GM18517 (cell line): ENCODE data around the gene BET1.

Experiments
- ATAC-seq: cut with Tn5 transposase; IDR thresholded peaks from one replicate; pipeline ENCODE4 v1.9.1; 2021; ENCODE audit warnings: mild to moderate bottlenecking, moderate library complexity; ENCODE audit not compliant: unreplicated experiment

BET1 gene

GRCh38 chr7:93960986-93961385 is 43.2 kb downstream of the BET1 start:
- no peak for ATAC-seq

- ATAC-seq: no peak
Observed at GRCh38 chr7:93958651-93959050, 45.5 kb downstream of the BET1 start.

GRCh38 chr7:93958216-93958615 is 45.9 kb downstream of the BET1 start:
- no peak for ATAC-seq

- ATAC-seq: no peak
Observed at GRCh38 chr7:93957767-93958166, 46.4 kb downstream of the BET1 start.

GRCh38 chr7:93955304-93955703 is 48.9 kb downstream of the BET1 start:
- no peak for ATAC-seq

- no peak for ATAC-seq
Observed at GRCh38 chr7:93949423-93949822, 54.7 kb downstream of the BET1 start.

GRCh38 chr7:93948873-93949272 is 55.3 kb downstream of the BET1 start:
- ATAC-seq: no peak

- no peak for ATAC-seq
Observed at GRCh38 chr7:93948106-93948505, 56.0 kb downstream of the BET1 start.

GRCh38 chr7:93945756-93946535 is 58.2 kb downstream of the BET1 start:
- ATAC-seq: no peak

- ATAC-seq: no peak
Observed at GRCh38 chr7:93945083-93945482, 59.1 kb downstream of the BET1 start.

- no peak for ATAC-seq
Observed at GRCh38 chr7:93944673-93945072, 59.5 kb downstream of the BET1 start.

GRCh38 chr7:93943816-93944540 is 60.2 kb downstream of the BET1 start:
- ATAC-seq: no peak
